SJSA1 (cell line): ENCODE results near the gene RNF26. TPM values are rescaled to one million over a fixed set of nuclear protein-coding genes. Genes with fewer than 3 reads are reported as not detected.

Source experiments
- DNase-seq, 2 experiments: peaks; one replicate each; pipeline ENCODE4 v3.0.0-alpha.2; 2015 to 2020; ENCODE audit warnings: low spot score in 2 of 2, low read depth in 1 of 2
- H3K27ac ChIP-seq: fragments of 250-450 bp; sonication (Bioruptor Pico); 2 replicates; pipeline ENCODE4 v1.5.1; 2020; ENCODE audit warnings: mild to moderate bottlenecking, moderate library complexity
- H3K27me3 ChIP-seq: fragments of 250-450 bp; sonication (Bioruptor Pico); replicated peaks from 2 replicates; pipeline ENCODE4 v1.5.1; 2020; ENCODE audit warnings: mild to moderate bottlenecking, moderate library complexity
- H3K36me3 ChIP-seq: fragments of 250-450 bp; sonication (Bioruptor Pico); 2 replicates; pipeline ENCODE4 v1.5.1; 2020; ENCODE audit warnings: mild to moderate bottlenecking
- H3K4me1 ChIP-seq: fragments of 250-450 bp; sonication (Bioruptor Pico); replicated peaks from 2 replicates; pipeline ENCODE4 v1.6.1; 2021; ENCODE audit warnings: mild to moderate bottlenecking
- H3K4me3 ChIP-seq: fragments of 250-450 bp; sonication (Bioruptor Pico); 2 replicates; pipeline ENCODE4 v1.5.1; 2020; ENCODE audit warnings: mild to moderate bottlenecking
- H3K9me3 ChIP-seq: fragments of 250-450 bp; sonication (Bioruptor Pico); replicated peaks from 2 replicates; pipeline ENCODE4 v1.5.1; 2020; ENCODE audit warnings: mild to moderate bottlenecking
- total RNA-seq: library from RNA; depleted of rRNA; stranded (reverse); fragments of >200 nt; shearing (Covaris generic); gene quantifications from 2 replicates; pipeline ENCODE4 v1.2.3, GENCODE V29; 2014

Gene RNF26
- total RNA-seq, 1 experiment from 2014 or later, result 3.4 TPM

- Histone ChIP-seq H3K27me3 (no peaks in the 10 kb centered on the region), H3K27ac (no peak overlapping the region), H3K9me3 (no peaks in the 10 kb centered on the region), H3K4me1 (peaks cover 8% of the 10 kb centered on the region), H3K36me3 (no peaks in the 10 kb centered on the region; the same call in 1 of the 2 replicates), H3K4me3 (no peak overlapping the region)
- no peak for DNase-seq
Measured at GRCh38 chr11:119344291-119345010, 10.1 kb downstream of the RNF26 start.

GRCh38 chr11:119345685-119346084 is 11.4 kb downstream of the RNF26 start:
- no peaks in the 10 kb centered on the region for H3K36me3 ChIP-seq
- no peaks in the 10 kb centered on the region for H3K9me3 ChIP-seq
- DNase-seq, result no peak
- H3K27ac ChIP-seq, result no peak overlapping the region
- H3K4me1 ChIP-seq, result no peaks in the 10 kb centered on the region
- no peaks in the 10 kb centered on the region for H3K27me3 ChIP-seq
- H3K4me3 ChIP-seq, result no peak overlapping the region

- Histone ChIP-seq H3K4me3 (no peak within 1 kb of the TSS), H3K9me3 (no peaks in the 10 kb centered on the region), H3K4me1 (no peaks in the 10 kb centered on the region), H3K36me3 (no peaks in the 10 kb centered on the region), H3K27me3 (no peaks in the 10 kb centered on the region), H3K27ac (no peak within 1 kb of the TSS)
- no peak for DNase-seq
Measured at GRCh38 chr11:119346605-119347004, 12.3 kb downstream of the RNF26 start, which contains the start of gene MFRP. MFRP (minus strand) TSS chr11:119346705; CDS start chr11:119346513, 192 bp downstream.

DNA sequence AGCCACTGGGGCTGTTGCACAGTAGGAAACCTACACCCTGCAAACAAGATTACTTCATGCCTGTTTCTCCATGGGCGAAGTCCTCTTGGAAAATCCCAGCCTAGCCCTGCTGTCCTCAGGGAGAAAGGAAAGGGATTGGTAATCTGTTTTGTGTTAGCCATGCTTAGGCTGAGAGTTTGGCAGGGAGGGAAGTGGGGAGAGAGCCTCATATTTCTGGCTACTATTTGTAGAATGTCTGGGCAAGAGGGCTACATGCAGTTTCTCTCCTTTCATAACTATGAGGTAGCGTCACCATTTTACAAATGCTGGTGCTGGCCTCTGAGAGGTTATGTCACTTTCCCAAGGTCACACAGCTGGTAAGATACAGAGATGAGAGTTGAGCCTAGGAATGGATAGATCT is 12.9 kb downstream of the RNF26 start:
- Histone ChIP-seq H3K4me1 (no peaks in the 10 kb centered on the region), H3K9me3 (no peaks in the 10 kb centered on the region), H3K27ac (no peak overlapping the region), H3K4me3 (no peak overlapping the region), H3K27me3 (no peaks in the 10 kb centered on the region), H3K36me3 (no peaks in the 10 kb centered on the region)
- DNase-seq, result no peak

DNA sequence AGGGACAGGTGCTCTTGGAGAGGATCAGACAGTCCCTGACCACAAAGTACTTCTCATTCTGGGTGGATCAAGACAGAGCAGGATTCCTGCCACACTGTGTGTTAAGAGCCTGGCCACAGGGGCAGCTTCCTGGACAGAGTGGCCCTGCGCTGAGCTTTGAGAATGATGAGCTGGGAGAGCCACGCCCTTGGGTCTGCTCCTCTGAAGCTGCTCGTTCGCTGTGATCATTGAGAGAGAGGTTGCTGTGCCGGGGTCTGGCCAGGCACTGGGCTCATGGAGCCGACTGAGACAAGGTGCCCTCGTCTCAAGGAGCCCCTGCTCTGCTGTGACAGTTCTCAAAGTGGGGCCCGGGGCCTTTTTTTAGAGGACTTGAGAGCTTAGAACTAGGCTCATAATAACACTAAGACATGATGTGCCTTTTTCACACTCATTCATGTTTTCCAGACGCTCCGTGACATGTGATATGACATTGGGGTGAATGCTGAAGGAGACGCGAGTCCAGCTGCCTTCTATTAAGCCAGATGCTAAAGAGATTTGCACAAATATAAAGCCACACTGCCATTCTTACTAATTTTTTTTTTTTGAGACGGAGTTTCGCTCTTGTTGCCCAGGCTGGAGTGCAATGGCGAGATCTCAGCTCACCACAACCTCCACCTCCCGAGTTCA is 13.7 kb downstream of the RNF26 start:
- no peaks in the 10 kb centered on the region for H3K27me3 ChIP-seq
- DNase-seq, result no peak
- no peak overlapping the region for H3K27ac ChIP-seq

DNA sequence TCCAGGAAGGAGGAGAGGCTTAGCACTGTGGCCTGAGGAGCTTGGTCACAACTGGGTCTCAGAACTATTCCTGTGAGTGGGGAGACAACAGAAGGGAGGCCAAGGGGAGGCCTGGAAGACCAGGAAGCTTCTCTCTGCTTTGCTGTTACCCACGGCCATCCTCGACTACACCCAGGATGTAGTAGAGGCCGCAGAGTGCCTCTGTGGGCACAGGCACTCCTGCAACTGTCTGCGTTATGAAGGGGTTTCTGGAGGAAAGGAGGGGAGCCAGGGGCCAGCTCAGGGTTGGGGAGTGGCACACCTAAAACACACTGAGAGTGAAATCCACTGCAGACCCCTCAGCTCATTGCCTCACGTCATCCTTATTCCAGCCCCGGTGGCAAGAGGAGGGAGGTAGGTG is 16.0 kb downstream of the RNF26 start:
- H3K9me3 ChIP-seq, result no peaks in the 10 kb centered on the region
- no peak overlapping the region for H3K4me3 ChIP-seq
- no peak overlapping the region for H3K27ac ChIP-seq
- H3K36me3 ChIP-seq, result no peaks in the 10 kb centered on the region
- DNase-seq, result no peak
- H3K27me3 ChIP-seq, result no peaks in the 10 kb centered on the region
- no peaks in the 10 kb centered on the region for H3K4me1 ChIP-seq

More for the DNA sequence above, 13.7 kb downstream of the RNF26 start:
- Histone ChIP-seq H3K4me3 (no peak overlapping the region), H3K4me1 (no peaks in the 10 kb centered on the region), H3K36me3 (no peaks in the 10 kb centered on the region), H3K9me3 (no peaks in the 10 kb centered on the region)

DNA sequence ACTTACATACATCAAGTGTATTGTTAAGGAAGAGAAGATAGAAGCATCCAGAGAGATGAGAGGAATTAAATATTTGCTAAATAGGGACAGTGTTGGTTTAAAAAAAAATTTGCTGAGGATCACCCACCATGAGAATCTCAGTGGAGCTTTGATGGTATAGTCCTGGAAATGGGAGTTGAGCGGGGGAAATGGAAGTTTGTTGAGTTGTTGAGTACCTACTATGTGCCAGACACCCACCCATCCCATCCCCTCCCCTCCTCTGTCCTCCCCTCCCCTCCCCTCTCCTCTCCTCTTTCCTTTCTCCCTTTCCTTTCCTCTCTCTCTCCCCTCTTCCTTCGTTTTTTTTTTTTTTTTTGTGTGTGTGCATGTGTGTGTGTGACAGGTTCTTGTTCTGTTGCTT is 16.9 kb downstream of the RNF26 start:
- no peak overlapping the region for H3K4me3 ChIP-seq
- no peaks in the 10 kb centered on the region for H3K27me3 ChIP-seq
- H3K9me3 ChIP-seq, result no peaks in the 10 kb centered on the region
- H3K36me3 ChIP-seq, result no peaks in the 10 kb centered on the region
- H3K4me1 ChIP-seq, result no peaks in the 10 kb centered on the region
- DNase-seq, result no peak
- no peak overlapping the region for H3K27ac ChIP-seq

DNA sequence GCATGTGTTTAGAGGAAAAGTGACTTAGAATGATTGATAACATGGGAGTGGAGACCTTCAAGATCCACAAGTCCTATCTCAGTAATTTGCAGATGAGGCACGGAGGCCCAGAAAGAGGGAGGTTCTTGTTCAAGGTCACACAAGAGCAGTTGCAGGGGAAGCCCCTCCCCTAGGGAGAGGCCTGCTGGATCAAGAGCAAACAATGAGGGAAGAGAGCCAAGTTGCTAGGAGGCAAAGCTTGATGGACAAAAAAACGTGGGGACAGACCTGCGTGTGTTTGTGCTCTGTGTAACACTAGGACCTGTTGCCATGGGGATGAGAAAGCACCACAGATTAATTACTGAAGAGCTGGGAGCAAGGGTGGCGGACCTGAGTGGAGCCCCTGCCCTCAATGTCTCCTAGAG is 18.5 kb downstream of the RNF26 start:
- no peak for DNase-seq
- H3K27ac ChIP-seq, result no peak overlapping the region

DNA sequence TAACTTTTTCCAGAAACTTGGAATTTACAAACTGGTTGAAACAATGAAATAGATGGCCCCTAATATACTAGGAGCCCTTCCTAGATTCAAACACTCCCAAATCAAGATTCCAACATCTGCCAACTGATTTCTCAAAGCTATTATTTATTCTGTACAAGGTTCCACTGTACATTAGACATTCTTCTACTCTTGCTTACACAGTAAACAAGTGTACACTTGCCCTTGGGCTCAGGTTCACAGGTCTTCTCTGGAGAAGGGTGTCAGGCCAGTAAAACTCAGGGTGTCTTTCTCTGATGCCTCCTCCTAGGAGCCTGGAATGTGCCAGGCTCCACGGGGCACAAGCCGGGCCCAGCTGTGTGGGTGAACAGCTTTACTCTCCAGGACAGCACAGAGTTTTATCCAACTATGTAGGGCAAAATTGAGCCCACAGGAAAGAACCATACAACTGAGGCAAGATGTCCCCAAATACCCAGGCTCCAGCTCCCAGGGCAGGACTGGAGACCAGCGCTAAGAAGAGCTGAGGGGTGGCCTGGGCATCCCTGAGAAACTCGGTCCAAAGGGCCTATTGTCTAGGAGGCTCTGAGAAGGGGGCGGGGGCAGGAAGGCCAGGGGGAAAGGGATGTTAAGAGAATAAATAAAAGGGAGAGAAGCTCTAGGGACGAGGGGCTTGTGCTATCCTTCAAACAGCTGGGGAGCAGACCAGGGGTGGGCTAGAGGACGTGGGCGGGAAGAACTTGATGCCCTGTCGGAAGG is 20.9 kb downstream of the RNF26 start:
- Histone ChIP-seq H3K27ac (no peak overlapping the region), H3K27me3 (no peaks in the 10 kb centered on the region), H3K4me1 (no peaks in the 10 kb centered on the region), H3K4me3 (no peak overlapping the region), H3K36me3 (no peaks in the 10 kb centered on the region), H3K9me3 (no peaks in the 10 kb centered on the region)
- DNase-seq, result no peak

More for the DNA sequence above, 18.5 kb downstream of the RNF26 start:
- Histone ChIP-seq H3K9me3 (no peaks in the 10 kb centered on the region), H3K4me1 (no peaks in the 10 kb centered on the region), H3K4me3 (no peak overlapping the region), H3K36me3 (no peaks in the 10 kb centered on the region), H3K27me3 (no peaks in the 10 kb centered on the region)

GRCh38 chr11:119356349-119357031 is 22.2 kb downstream of the RNF26 start:
- DNase-seq, result peak; percentile 56 to 74
- no peaks in the 10 kb centered on the region for H3K9me3 ChIP-seq
- H3K27ac ChIP-seq, result no peak overlapping the region
- no peaks in the 10 kb centered on the region for H3K27me3 ChIP-seq
- peaks cover 3% of the 10 kb centered on the region; the same call in 1 of the 2 replicates for H3K4me1 ChIP-seq
- no peaks in the 10 kb centered on the region for H3K36me3 ChIP-seq
- peak overlapping the region; percentile 40 for H3K4me3 ChIP-seq

DNA sequence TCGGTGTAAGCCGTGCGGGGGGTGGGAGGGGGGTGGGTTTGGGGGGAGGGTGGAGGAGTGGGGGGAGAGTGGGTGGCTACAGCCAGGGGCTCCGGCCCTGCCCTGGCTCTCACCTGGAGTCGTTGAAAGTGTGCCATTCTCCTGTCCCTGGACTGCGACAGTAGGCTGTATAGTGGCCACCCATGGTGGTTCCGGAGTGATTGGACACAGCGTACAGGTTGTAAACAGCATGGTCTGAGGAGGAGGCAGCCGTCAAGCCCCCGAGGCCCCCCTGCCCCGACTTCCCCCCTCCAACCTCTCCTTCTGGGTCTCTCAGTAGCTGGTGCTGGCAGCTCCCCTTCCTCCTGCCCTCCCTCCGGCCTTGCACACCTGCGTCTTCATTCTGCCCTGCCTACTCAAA is 22.7 kb downstream of the RNF26 start:
- no peaks in the 10 kb centered on the region for H3K27me3 ChIP-seq
- no peak overlapping the region for H3K27ac ChIP-seq
- H3K9me3 ChIP-seq, result no peaks in the 10 kb centered on the region
- H3K4me3 ChIP-seq, result no peak overlapping the region
- peaks cover 3% of the 10 kb centered on the region; the same call in 1 of the 2 replicates for H3K4me1 ChIP-seq
- no peak for DNase-seq
- H3K36me3 ChIP-seq, result no peaks in the 10 kb centered on the region

- Histone ChIP-seq H3K4me3 (no peak overlapping the region), H3K4me1 (peaks cover 3% of the 10 kb centered on the region; the same call in 1 of the 2 replicates), H3K36me3 (no peaks in the 10 kb centered on the region), H3K9me3 (no peaks in the 10 kb centered on the region), H3K27me3 (no peaks in the 10 kb centered on the region), H3K27ac (no peak overlapping the region)
- DNase-seq, result no peak
Measured at GRCh38 chr11:119359365-119360214, 25.3 kb downstream of the RNF26 start.
